CD4-positive, alpha-beta T cell treated with Interleukin-6 for 4 hours (primary cell): Measurements from ENCODE around the gene SZT2.

ENCODE experiments used
- DNase-seq: peaks from one replicate; pipeline ENCODE4 v3.0.0-alpha.2; 2020; ENCODE audit warnings: mixed read lengths

Gene SZT2

DNA sequence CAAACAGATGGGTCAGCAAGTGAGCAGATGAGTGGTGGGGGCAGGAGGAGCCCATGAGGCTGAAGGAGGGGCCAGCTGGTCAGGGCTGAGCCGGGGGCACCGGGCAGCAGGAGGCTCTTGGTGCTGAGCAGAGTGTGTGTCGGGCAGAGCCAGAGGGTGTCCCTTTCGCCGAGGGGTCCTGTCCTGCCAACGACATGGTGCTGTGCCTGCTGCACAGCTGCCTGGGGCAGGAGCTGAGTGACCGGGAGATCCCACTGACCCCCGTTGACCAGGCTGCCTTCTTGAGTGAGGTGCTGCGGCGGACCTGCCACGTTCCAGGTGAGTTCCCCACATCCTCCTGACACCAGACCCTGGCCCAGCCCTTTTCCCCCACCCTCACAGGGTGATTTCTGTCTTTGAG, 36.5 kb downstream of the SZT2 start:
- DNase-seq = no peak

GRCh38 chr1:43427524-43427923, 37.8 kb downstream of the SZT2 start:
- no peak for DNase-seq

DNA sequence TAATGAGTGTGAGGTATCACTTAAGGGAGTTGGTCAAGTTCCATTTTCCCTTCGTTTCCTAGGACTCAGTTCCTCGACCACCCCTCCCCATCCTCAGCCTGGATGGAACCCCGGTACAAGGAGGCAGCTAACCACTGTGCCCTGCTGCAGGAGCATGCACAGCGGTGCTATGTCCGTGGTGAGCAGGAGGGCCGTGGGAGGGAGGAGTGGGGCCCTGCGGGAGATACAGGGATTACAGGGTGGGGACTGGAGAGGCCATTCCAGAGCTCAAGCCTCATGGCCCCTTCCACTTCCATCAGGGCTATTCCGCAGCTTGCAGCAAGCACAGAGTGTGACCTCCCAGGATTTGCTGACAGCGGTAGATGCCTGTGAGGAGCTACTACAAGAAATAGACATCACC, 38.2 kb downstream of the SZT2 start:
- DNase-seq = no peak

DNA sequence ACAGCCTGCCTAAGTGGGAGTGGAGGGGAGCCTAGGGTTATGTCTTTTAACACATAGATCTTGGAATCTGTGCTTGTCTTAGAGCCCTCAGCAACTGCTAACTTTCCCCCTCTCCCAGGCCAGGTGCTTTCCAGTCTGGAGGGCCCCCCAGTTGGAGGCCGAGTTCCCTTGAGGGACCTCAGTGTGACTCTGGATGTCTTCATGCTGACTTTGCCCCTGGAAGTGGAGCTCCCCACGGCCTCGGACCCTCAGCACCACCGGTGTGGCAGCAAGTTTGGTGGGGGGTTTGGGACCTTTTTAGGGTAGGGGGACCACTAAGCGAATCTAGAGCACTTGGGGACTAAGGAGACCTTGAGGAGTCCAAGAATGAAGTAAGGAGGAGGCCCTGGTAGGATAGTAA, 41.1 kb downstream of the SZT2 start:
- DNase-seq = no peak

DNA sequence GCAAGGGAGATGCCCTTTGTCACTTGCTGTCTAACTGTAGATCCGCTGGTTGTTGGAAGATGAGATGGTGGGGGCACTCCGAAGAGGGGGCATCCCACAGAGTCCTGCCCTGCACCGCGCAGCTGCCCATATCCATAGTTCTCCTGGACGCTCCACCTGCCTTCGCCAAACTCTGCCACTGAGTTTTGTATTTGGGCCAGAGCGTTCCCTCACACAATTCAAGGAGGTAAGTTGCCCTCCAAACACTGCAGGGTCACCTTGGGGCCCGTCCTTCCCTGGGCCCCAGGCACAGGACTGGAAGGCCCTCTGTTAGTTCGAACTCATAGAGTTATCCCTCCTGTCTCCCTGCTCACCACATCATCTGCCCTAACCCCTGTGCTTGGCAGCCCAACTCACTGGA, 42.0 kb downstream of the SZT2 start:
- DNase-seq = no peak

DNA sequence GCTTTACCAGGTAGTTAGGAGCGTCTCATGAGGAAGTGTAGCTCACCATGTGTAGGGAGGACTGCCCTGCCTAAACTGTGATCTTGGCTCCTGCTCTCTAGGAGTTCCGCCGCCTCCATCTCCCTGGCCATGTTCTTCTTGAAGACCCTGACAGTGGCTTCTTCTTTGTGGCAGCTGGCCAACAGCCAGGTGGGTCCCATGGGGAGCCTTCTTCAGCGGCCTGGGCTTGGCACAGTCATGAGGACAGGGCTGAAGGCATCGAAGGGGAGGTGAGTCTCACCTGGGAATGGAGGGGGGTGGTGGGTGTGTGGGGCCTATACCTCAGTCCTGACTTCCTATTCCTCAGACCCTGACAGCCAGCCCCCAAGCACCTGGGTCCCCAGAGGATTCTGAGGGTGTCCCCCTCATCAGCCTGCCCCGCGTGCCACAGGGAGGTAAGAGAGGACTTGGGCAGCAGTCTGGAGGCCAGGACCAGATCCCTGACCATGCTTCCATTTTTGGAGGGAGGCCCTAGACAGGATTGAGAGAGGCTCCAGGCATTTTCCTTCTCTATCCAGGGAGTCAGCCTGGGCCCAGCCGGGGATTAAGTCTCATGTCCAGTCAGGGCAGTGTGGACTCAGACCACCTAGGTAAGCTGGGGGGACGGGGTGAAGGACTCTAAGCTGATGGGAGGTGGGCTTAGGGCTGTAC, 42.6 kb downstream of the SZT2 start:
- no peak for DNase-seq

DNA sequence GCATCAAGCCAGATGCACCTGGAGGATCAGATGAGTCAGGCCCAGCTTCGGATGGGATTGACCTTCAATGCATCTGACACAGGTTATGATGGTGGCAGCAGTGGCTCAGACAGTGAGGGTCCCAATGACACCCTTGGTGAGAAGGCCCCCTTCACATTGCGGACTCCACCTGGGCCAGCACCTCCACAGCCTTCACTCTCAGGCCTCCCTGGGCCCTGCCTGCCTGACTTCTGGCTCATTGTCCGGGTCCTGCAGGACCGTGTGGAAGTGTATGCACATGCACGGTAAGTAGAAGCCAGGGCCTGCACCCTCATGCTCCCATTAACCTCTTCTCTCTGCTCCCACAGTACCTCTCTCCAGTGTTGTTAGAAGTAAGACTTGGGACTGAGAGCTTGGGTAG, 43.2 kb downstream of the SZT2 start:
- no peak for DNase-seq

DNA sequence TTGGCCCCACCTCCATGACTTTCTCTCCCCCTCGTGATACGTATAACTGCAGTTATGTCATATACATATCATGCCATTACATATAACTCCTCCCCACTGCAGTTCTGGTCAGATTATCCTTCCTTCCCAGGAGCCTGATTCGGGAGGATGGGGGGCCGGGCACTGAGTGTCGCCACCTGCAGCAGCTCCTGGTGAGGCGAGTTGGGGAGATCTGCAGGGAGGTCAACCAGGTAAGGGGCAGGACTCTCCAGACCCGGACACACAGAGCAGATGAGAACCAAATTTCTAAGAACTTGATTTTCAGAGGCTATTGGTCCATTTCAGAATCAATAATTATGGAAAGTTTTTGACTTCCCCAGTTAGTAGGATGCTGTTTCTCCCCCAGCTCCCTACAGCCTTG, 44.6 kb downstream of the SZT2 start:
- no peak for DNase-seq

DNA sequence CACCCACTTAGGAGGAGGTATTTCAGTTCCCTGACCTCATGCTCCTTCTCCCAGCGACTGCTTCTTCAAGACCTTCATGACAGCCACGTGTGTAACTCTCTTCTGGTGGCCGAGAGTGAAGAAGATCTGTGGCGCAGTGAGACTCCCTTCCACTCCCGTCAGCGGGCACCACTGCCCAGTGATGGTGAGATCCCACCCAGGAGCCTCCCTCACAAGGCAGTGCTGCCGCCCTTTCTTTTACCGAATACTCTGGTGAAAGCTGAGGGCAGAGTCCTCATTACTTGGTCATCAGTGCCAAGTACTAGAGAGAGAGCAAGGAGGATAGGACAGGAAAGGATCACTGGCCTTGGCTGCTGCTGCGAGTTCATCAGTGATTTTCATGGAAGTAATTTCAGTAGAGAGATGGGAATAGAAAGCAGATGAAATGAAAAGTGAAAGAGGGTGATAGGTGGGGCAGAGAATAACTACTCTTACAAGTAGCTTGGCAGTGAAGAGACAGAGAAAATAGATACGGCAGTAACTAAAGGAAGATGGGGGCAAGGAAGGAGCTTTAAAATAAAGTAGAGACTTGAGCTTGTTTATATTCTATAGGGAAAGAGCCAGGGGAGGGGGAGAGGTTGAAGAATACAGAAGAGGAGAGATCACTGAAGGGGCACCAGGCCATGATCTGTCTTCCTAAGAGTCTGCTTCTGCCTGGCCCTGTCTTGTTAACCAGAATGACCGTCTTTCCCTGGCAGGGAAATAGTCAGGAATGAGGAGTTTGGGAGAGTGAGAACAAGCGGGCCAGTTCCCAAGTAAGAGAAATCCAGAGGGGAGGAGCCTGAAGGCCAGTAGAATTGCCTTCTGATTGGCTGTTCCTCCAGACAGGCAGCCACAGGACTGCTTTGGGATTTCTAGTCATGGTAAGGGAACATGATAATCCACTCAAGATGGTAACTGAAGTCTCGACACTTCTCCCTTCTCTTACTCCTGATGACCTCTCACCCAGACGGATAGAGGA, 45.7 kb downstream of the SZT2 start:
- no peak for DNase-seq

DNA sequence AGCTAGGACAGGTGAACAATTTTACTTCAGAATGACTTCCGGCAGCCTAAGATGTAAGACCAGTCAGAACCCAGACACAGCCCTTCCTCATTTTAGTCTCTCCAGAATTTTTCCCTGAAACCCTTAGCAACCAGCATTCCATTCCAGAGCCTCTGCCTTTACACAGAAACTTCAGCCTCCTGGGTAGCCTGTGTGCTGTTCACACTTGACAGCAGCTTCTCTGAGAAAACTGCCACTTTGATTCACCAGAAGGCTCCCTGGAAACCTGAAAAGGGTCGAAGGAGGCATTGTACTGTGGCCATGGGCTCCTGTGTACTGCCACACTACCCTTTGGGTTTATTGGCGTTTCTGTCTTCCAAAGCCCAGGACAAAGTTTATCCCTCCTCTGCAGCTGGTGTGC, 46.7 kb downstream of the SZT2 start:
- no peak for DNase-seq

GRCh38 chr1:43437031-43437973, 47.6 kb downstream of the SZT2 start:
- no peak for DNase-seq

DNA sequence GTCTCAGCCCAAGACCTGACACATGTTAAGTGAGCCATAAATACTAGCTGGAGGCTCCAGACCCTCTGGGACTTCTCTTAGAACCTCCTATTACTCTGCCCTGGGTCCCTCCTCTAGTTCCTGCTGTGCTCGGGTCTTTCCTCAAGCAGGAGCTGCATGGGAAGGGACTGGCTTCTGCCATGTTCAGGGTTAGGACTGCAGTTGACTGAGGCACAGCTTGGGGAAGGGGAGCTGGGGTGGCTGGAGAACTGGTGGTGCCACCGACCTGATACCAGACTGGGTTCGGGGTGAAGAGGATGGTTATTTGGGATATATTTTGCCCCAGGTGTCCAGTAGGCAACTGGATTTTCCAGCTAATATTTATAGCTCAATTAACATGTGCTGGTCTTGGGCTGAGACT, 48.3 kb downstream of the SZT2 start:
- no peak for DNase-seq

- no peak for DNase-seq
Observed at GRCh38 chr1:43438576-43438952, 48.9 kb downstream of the SZT2 start.

- no peak for DNase-seq
Observed at GRCh38 chr1:43438953-43439581, 49.4 kb downstream of the SZT2 start.

GRCh38 chr1:43439781-43440180, 50.1 kb downstream of the SZT2 start:
- no peak for DNase-seq

DNA sequence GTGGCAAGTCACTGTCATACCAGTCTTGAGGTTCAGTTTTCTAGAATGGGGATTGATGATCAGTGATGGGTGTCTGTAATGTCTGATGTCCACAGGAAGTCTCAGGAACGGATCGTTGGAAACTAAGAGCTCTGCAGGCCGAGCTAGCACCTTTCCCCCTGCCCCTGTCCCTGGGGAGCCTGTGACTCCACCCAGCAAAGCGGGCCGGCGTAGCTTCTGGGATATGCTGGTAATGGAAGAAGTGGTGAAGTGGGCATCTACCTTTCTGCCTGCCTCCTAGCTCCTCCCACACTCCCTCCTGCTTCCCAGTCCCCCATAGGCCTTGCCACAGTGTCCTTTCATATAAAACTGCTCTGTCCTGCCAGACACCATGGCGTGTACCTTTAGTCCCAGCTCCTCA, 50.7 kb downstream of the SZT2 start:
- no peak for DNase-seq

DNA sequence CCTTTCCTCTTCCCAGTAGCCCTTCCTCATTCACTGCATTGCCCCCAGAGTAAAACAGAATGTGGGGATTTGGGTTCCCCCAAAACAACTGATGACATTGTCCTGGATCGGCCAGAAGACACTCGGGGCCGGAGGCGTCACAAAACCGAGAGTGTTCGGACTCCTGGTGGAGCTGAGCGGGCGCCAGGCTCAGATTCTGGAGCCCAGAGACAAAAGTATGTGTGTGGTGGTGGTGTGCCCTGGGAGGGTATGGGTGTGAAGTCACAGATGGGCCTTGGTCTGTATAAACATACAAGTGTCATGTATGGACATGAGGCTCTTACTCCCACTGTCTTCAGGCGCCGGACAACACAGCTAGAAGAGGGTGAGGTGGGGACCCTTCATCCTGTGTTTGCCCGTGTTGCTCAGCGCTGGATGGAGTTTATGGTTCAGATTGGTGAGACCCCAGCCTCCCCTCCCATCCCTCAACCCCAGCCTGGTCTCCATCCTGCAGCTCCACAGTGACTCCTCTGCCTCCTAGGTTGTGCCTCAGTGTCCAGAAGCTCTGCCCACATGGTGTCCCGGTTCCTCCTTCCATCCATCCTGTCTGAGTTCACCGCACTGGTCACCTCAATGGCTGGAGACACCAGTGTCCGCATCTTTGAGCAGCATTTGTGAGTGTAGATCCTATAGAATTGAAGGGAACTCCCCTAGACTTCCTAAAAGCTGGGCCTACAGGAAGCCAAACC, 51.6 kb downstream of the SZT2 start:
- DNase-seq = no peak

GRCh38 chr1:43441894-43442637, 52.4 kb downstream of the SZT2 start:
- no peak for DNase-seq

DNA sequence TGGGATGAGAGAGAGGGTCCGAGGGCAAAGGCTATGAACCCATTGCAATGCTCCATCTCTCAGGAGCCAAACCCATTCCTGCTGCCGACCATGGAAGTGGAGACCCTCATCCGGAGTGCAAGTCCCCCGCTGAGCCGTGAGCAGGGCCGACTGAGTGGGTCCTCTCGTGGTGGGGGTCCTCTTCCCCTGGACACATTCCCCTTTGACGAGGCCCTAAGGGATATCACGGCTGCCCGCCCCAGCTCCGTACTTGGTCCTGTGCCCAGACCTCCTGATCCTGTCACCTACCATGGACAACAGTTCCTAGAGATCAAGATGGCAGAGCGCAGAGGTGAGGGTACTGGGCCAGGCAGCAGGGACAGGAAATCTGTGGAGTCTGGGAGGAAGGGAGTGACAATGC, 53.1 kb downstream of the SZT2 start:
- no peak for DNase-seq

DNA sequence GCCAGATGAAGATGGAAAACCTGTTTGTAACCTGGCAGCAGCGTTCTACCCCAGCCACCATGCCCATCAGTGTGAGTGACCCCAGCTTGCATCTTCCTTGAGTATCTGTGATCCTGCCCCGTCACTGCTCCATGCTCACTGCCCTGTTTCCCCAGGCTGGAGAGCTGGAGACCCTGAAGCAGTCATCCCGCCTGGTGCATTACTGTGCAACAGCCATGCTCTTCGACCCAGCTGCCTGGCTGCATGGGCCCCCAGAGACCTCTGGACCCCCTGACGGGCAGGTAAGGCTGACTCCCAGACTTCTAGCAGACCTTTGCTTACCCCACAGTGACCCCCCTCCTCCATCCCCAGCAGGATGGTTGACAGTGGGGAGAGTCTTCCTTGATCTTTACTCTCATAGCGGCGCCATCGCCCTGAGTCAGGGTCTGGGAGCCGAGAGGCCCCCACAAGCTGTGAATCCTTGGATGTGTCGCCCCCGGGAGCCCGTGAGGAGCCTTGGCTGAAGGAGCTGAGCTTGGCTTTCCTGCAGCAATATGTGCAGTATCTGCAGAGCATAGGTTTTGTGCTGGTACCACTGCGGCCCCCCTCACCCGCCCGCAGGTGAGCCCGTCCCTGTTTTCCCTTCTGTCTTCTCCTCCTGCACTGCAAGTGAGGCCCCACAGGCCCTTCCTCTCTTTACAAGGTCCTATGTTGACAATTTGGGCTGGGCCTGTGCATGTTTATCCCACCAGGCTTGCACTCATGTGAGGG, 53.7 kb downstream of the SZT2 start:
- DNase-seq = no peak
